ENCODE data around the gene FIGNL1. TPM values are rescaled to one million over a fixed set of nuclear protein-coding genes. Genes with fewer than 3 reads are reported as not detected.

FIGNL1 gene
- total RNA-seq: 10 to 100 TPM; 28.0 to 38.2 TPM
- 19.4 TPM for polyA plus RNA-seq (2013, experiment 1 of 2)
- polyA plus RNA-seq (2013, experiment 2 of 2): 20.9 TPM
- long read RNA-seq, experiment 1, partial matches to known transcripts: 0 of 8 reads
- long read RNA-seq, experiment 1, other reads (novel, unspliced or antisense): 8 of 8 reads
- long read RNA-seq, experiment 2, partial matches to known transcripts: 4 of 36 reads
- long read RNA-seq, experiment 2, other reads (novel, unspliced or antisense): 23 of 36 reads
- long read RNA-seq, experiment 3, transcript FIGNL1-202 (4 exons, 3,485 nt): minor isoform, 13 of 150 reads
- long read RNA-seq, experiment 3, transcript FIGNL1-210 (5 exons, 572 nt): minor isoform, 9 of 150 reads
- long read RNA-seq, experiment 3, transcript FIGNL1-206 (4 exons, 3,626 nt): minor isoform, 14 of 150 reads
- long read RNA-seq, experiment 3, transcript FIGNL1-213 (3 exons, 3,368 nt): major isoform, 22 of 150 reads
- long read RNA-seq, experiment 3, partial matches to known transcripts: 21 of 150 reads
- long read RNA-seq, experiment 3, other reads (novel, unspliced or antisense): 51 of 150 reads
- long read RNA-seq, experiment 4, partial matches to known transcripts: 0 of 2 reads
- long read RNA-seq, experiment 4, other reads (novel, unspliced or antisense): 1 of 2 reads

- Mint-ChIP-seq H3K4me3 (peak within 1 kb of the TSS; percentile 78), H3K36me3 (ENCODE audit: low read depth) (peaks cover 22% of the 10 kb centered on the region), H3K9me3 (no peaks in the 10 kb centered on the region), H3K27me3 (ENCODE audit: insufficient read depth) (peaks cover 18% of the 10 kb centered on the region), H3K4me1 (peaks cover 14% of the 10 kb centered on the region), H3K27ac (peak within 1 kb of the TSS; percentile 89)
- WGBS, 2 experiments (ENCODE audit: insufficient coverage in 1 of 2, insufficient read length in 1 of 2): 7 to 10% methylated on average over 35 to 63 of the region's 63 CpGs
- peaks cover 6% of the 10 kb centered on the region for H3K4me1 ChIP-seq (ENCODE audit: control insufficient read depth, insufficient read depth, low read length)
- peaks cover 6% of the 10 kb centered on the region for H3K27me3 ChIP-seq (ENCODE audit: control insufficient read depth, insufficient read depth, low read length, poor library complexity, severe bottlenecking)
- peak within 1 kb of the TSS; percentile 87 for H3K4me3 ChIP-seq (ENCODE audit: low read length)
- H3K9ac ChIP-seq (ENCODE audit: extremely low read depth, low read length, poor library complexity, severe bottlenecking): peak within 1 kb of the TSS; percentile 53
- H3K36me3 ChIP-seq (ENCODE audit: control insufficient read depth, insufficient read depth, low read length): peaks cover 23% of the 10 kb centered on the region
- peak; percentile 92 for DNase-seq
- no peak within 1 kb of the TSS for H3K27ac ChIP-seq (ENCODE audit: low read depth, low read length)
- H3K9me3 ChIP-seq (ENCODE audit: control insufficient read depth, low read length): no peaks in the 10 kb centered on the region
- no peak for TF ChIP-seq CTCF (conservative IDR thresholded peaks at IDR 0.05)
Observed at GRCh38 chr7:50449881-50450589, at the start of gene FIGNL1. Gene FIGNL1 (minus strand): TSS chr7:50450350. CDS start chr7:50447287, 3,063 bp downstream.

- Mint-ChIP-seq H3K4me3 (no peak overlapping the region), H3K27me3 (ENCODE audit: insufficient read depth) (peaks cover 24% of the 10 kb centered on the region), H3K36me3 (ENCODE audit: low read depth) (no peaks in the 10 kb centered on the region), H3K27ac (no peak overlapping the region), H3K9me3 (peaks cover 4% of the 10 kb centered on the region), H3K4me1 (peaks cover 25% of the 10 kb centered on the region)
- no peak for TF ChIP-seq CTCF (conservative IDR thresholded peaks at IDR 0.05)
- Histone ChIP-seq H3K4me1 (ENCODE audit: control insufficient read depth, insufficient read depth, low read length) (peaks cover 3% of the 10 kb centered on the region), H3K36me3 (ENCODE audit: control insufficient read depth, insufficient read depth, low read length) (no peaks in the 10 kb centered on the region), H3K9me3 (ENCODE audit: control insufficient read depth, low read length) (no peaks in the 10 kb centered on the region), H3K4me3 (ENCODE audit: low read length) (no peak overlapping the region), H3K27me3 (ENCODE audit: control insufficient read depth, insufficient read depth, low read length, poor library complexity, severe bottlenecking) (no peaks in the 10 kb centered on the region), H3K9ac (ENCODE audit: extremely low read depth, low read length, poor library complexity, severe bottlenecking) (no peak overlapping the region), H3K27ac (ENCODE audit: low read depth, low read length) (no peak overlapping the region)
- 95 to 96% methylated on average over 4 to 6 of the region's 6 CpGs for WGBS, 2 experiments (ENCODE audit: insufficient coverage in 1 of 2, insufficient read length in 1 of 2)
- DNase-seq: no peak
Observed at GRCh38 chr7:50499092-50499491, 48.9 kb upstream of the FIGNL1 start.

- no peak for TF ChIP-seq CTCF (conservative IDR thresholded peaks at IDR 0.05)
- no peak overlapping the region for H3K4me3 ChIP-seq (ENCODE audit: low read length)
- no peaks in the 10 kb centered on the region for H3K9me3 ChIP-seq (ENCODE audit: control insufficient read depth, low read length)
- no peak overlapping the region for H3K27ac ChIP-seq (ENCODE audit: low read depth, low read length)
- no peak overlapping the region for H3K27ac Mint-ChIP-seq
- H3K36me3 ChIP-seq (ENCODE audit: control insufficient read depth, insufficient read depth, low read length): no peaks in the 10 kb centered on the region
- no peak for DNase-seq
- WGBS, 2 experiments (ENCODE audit: insufficient coverage in 1 of 2, insufficient read length in 1 of 2): 86 to 91% methylated on average over 3 to 5 of the region's 5 CpGs
- H3K9me3 Mint-ChIP-seq: peaks cover 9% of the 10 kb centered on the region
- H3K4me1 ChIP-seq (ENCODE audit: control insufficient read depth, insufficient read depth, low read length): peaks cover 3% of the 10 kb centered on the region
- H3K27me3 Mint-ChIP-seq (ENCODE audit: insufficient read depth): peaks cover 24% of the 10 kb centered on the region
- no peaks in the 10 kb centered on the region for H3K27me3 ChIP-seq (ENCODE audit: control insufficient read depth, insufficient read depth, low read length, poor library complexity, severe bottlenecking)
- H3K9ac ChIP-seq (ENCODE audit: extremely low read depth, low read length, poor library complexity, severe bottlenecking): no peak overlapping the region
- no peak overlapping the region for H3K4me3 Mint-ChIP-seq
- peaks cover 25% of the 10 kb centered on the region for H3K4me1 Mint-ChIP-seq
- no peaks in the 10 kb centered on the region for H3K36me3 Mint-ChIP-seq (ENCODE audit: low read depth)
Observed at GRCh38 chr7:50497968-50498367, 47.8 kb upstream of the FIGNL1 start.
